ENCODE data around the gene MEIG1. TPM values are rescaled to one million over a fixed set of nuclear protein-coding genes. Genes with fewer than 3 reads are reported as not detected.
A peak's percentile ranks its signal among the peaks of the same experiment; 100 is the strongest.

MEIG1 gene
- total and polyA plus RNA-seq, 2 donors (not counting 1 experiment from before 2014, with no cell fraction given): 0.69 TPM; not detected in 1

DNA sequence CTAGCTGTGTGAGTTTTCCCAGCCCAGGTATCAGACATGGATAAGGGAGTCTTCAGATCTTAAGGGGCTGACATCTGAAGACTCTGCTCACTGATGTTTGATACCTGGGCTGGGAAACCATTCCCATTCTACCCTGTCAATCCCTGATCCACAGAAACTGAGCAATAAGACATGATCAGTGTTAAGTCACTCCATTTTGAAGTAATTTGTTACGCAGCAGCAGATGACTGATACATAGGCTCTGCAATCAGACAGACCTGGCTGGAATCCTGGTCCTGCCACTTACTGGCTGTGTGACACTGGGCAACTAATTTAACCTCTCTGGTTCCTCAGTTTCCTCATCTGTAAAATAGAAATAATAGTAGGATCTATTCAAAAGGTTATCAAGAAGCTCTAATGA lies 11.9 kb upstream of the MEIG1 start:
- CTCF ChIA-PET: interaction anchor here (0.6 kb wide), 1 partner anchor 27 kb away, joined by 5 read pairs; no protein-coding TSS in a partner anchor
- no peak for DNase-seq

DNA sequence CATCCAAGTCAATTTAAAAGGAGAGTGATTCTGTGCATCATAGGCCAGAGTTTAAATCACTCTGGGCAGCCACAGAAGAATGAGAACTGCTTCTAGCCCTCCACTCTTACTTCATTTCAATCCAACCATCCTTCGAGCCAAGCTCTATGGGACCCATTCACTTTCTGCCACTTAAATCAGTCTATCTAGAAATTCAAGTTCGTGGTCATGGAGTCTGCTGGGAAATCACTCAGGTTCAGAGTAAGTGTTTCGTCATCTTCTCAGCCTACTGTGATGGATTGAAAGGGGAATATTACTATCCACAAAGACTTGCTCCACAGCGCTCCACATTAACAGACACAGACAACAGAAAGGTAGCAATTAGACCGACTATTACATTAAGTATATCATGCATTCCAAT lies 9.9 kb upstream of the MEIG1 start:
- intact Hi-C loops (cut with micrococcal nuclease): no loop called here
- H3K4me2 ChIP-seq (replicated peaks; ENCODE audit: low read depth, low read length, poor library complexity, severe bottlenecking): no peak overlapping the region
- Mint-ChIP-seq H3K9me3 (ENCODE audit: insufficient read depth) (no peaks in the 10 kb centered on the region), H3K4me1 (peaks cover 50% of the 10 kb centered on the region), H3K27ac (peak overlapping the region; percentile 5), H3K4me3 (peak overlapping the region; percentile 26), H3K27me3 (no peaks in the 10 kb centered on the region)
- 87% methylated on average over 3 of the region's 5 CpGs for WGBS (ENCODE audit: insufficient coverage)
- peaks cover 37 to 48% of the 10 kb centered on the region in 2 donors for H3K4me1 ChIP-seq (ENCODE audit: control insufficient read depth in 2 of 2, insufficient read depth in 2 of 2, low read length in 2 of 2)
- H3K36me3 ChIP-seq (replicated peaks in 1 of 2; ENCODE audit: control extremely low read depth in 1 of 2, control insufficient read depth in 1 of 2, extremely low read depth in 1 of 2, insufficient read depth in 2 of 2, low read length in 1 of 2): peaks cover 4 to 59% of the 10 kb centered on the region in 2 experiments
- TF ChIP-seq, protein P1, sequence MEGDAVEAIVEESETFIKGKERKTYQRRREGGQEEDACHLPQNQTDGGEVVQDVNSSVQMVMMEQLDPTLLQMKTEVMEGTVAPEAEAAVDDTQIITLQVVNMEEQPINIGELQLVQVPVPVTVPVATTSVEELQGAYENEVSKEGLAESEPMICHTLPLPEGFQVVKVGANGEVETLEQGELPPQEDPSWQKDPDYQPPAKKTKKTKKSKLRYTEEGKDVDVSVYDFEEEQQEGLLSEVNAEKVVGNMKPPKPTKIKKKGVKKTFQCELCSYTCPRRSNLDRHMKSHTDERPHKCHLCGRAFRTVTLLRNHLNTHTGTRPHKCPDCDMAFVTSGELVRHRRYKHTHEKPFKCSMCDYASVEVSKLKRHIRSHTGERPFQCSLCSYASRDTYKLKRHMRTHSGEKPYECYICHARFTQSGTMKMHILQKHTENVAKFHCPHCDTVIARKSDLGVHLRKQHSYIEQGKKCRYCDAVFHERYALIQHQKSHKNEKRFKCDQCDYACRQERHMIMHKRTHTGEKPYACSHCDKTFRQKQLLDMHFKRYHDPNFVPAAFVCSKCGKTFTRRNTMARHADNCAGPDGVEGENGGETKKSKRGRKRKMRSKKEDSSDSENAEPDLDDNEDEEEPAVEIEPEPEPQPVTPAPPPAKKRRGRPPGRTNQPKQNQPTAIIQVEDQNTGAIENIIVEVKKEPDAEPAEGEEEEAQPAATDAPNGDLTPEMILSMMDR (IDR thresholded peaks at IDR 0.05): no peak
- no peak for TF ChIP-seq EZH2 (IDR thresholded peaks at IDR 0.05; ENCODE audit: borderline replicate concordance, insufficient read depth, low read depth, low read length, poor library complexity, severe bottlenecking)
- POLR2A ChIA-PET: no interaction called here
- CTCF ChIA-PET: interaction anchor here (1.7 to 2.2 kb wide), 2 partner anchors 10 to 23 kb away, joined by 5 to 8 read pairs; partner anchors contain the start of gene MEIG1
- no peak for DNase-seq
- H3K4me3 ChIP-seq (ENCODE audit: control extremely low read depth in 1 of 5, extremely low read depth in 1 of 5, insufficient read depth in 1 of 5, low read depth in 2 of 5, low read length in 4 of 5): no peak overlapping the region
- no peak overlapping the region for H3K27ac ChIP-seq (ENCODE audit: low read length in 2 of 2)
- no peaks in the 10 kb centered on the region for H3K9me3 ChIP-seq (ENCODE audit: control extremely low read depth in 1 of 3, control insufficient read depth in 2 of 3, insufficient read depth in 1 of 3, low read length in 2 of 3)
- H3K27me3 ChIP-seq (replicated peaks in 1 of 4; ENCODE audit: control extremely low read depth in 1 of 4, control insufficient read depth in 3 of 4, insufficient read depth in 4 of 4, low read length in 3 of 4): no peaks in the 10 kb centered on the region
- H2AFZ ChIP-seq (ENCODE audit: insufficient read depth, low read depth, low read length, poor library complexity, severe bottlenecking): no peak overlapping the region
- no peak for ATAC-seq (ENCODE audit: low read depth)
- peaks cover 93% of the 10 kb centered on the region for H3K79me2 ChIP-seq (ENCODE audit: control insufficient read depth, insufficient read depth, low read length)
- peaks cover 62% of the 10 kb centered on the region for H4K20me1 ChIP-seq (ENCODE audit: control insufficient read depth, insufficient read depth, low read length, poor library complexity, severe bottlenecking)
- H3K9ac ChIP-seq (ENCODE audit: low read length): no peak overlapping the region

More for the DNA sequence above, 11.9 kb upstream of the MEIG1 start:
- POLR2A ChIA-PET: no interaction called here
- peaks cover 4 to 70% of the 10 kb centered on the region in 2 experiments for H3K36me3 ChIP-seq (replicated peaks in 1 of 2; ENCODE audit: control extremely low read depth in 1 of 2, control insufficient read depth in 1 of 2, extremely low read depth in 1 of 2, insufficient read depth in 2 of 2, low read length in 1 of 2)
- no peak overlapping the region for H3K27ac ChIP-seq (ENCODE audit: low read length in 2 of 2)
- no peak overlapping the region for H3K4me3 ChIP-seq (ENCODE audit: control extremely low read depth in 1 of 5, extremely low read depth in 1 of 5, insufficient read depth in 1 of 5, low read depth in 2 of 5, low read length in 4 of 5)
- no peak for ATAC-seq (ENCODE audit: low read depth)
- H3K9ac ChIP-seq (ENCODE audit: low read length): no peak overlapping the region
- TF ChIP-seq, protein P1 (IDR thresholded peaks at IDR 0.05): no peak
- H3K4me1 ChIP-seq (ENCODE audit: control insufficient read depth in 2 of 2, insufficient read depth in 2 of 2, low read length in 2 of 2): peaks cover 31 to 33% of the 10 kb centered on the region in 2 donors
- peaks cover 70% of the 10 kb centered on the region for H4K20me1 ChIP-seq (ENCODE audit: control insufficient read depth, insufficient read depth, low read length, poor library complexity, severe bottlenecking)
- Mint-ChIP-seq H3K27me3 (no peaks in the 10 kb centered on the region), H3K4me3 (no peak overlapping the region), H3K9me3 (ENCODE audit: insufficient read depth) (no peaks in the 10 kb centered on the region), H3K4me1 (peaks cover 40% of the 10 kb centered on the region), H3K27ac (no peak overlapping the region)
- H3K9me3 ChIP-seq (ENCODE audit: control extremely low read depth in 1 of 3, control insufficient read depth in 2 of 3, insufficient read depth in 1 of 3, low read length in 2 of 3): no peaks in the 10 kb centered on the region
- H2AFZ ChIP-seq (ENCODE audit: insufficient read depth, low read depth, low read length, poor library complexity, severe bottlenecking): no peak overlapping the region
- no peaks in the 10 kb centered on the region for H3K27me3 ChIP-seq (replicated peaks in 1 of 4; ENCODE audit: control extremely low read depth in 1 of 4, control insufficient read depth in 3 of 4, insufficient read depth in 4 of 4, low read length in 3 of 4)
- intact Hi-C loops (cut with micrococcal nuclease): no loop called here
- WGBS (ENCODE audit: insufficient coverage): 100% methylated on average over 1 of the region's 1 CpG
- no peak overlapping the region for H3K4me2 ChIP-seq (replicated peaks; ENCODE audit: low read depth, low read length, poor library complexity, severe bottlenecking)
- peaks cover 91% of the 10 kb centered on the region for H3K79me2 ChIP-seq (ENCODE audit: control insufficient read depth, insufficient read depth, low read length)

All from B cell (primary cell).